K562 (cell line): ENCODE results near the gene POLD1. TPM values are rescaled to one million over a fixed set of nuclear protein-coding genes. Genes with fewer than 3 reads are reported as not detected.
A peak's percentile ranks its signal among the peaks of the same experiment; 100 is the strongest.

Source experiments
- ATAC-seq: fragments of 200-7000 bp; cut with Tn5 transposase; 3 replicates; pipeline ENCODE4 v1.9.1; 2020; ENCODE audit warnings: moderate library complexity
- BruUV-seq: library from RNA; stranded (reverse); fragments of 400-500 nt; replicated peaks from 2 replicates; lab custom pipeline; 2021; lab: Mats Ljungman, UMichigan
- CTCF ChIA-PET: fragments of 300-600 bp; formaldehyde crosslinking; extraction: SDS; loops from one replicate; lab custom pipeline; 2021; ENCODE audit warnings: low intra/inter-chr PET ratio; lab: Yijun Ruan, JAX
- POLR2A ChIA-PET: fragments of 300-600, 350-650 bp; sonication (Branson Sonifier 250); formaldehyde crosslinking; extraction: SDS; loops from one replicate; lab custom pipeline; 2021; ENCODE audit warnings: antibody characterized with exemption, inconsistent platforms; lab: Yijun Ruan, JAX
- DNase-seq, 4 experiments: peaks; one replicate each; pipeline versions ENCODE4 v3.0.0 to v3.0.0-alpha.2; 2011 to 2018; ENCODE audit warnings: low spot score in 3 of 4, mixed read lengths in 3 of 4; ENCODE audit errors: extremely low read depth in 1 of 4
- FAIRE-seq: peaks from 2 replicates; lab custom pipeline; 2011; peaks lifted over from hg19 to GRCh38; lab: Jason Lieb, UNC
- H2AFZ ChIP-seq: 2 replicates; pipeline ENCODE4 v1.6.0; 2011; ENCODE audit warnings: low read depth, low read length, control low read depth, inconsistent platforms
- H3K27ac ChIP-seq: fragments of 200-600 bp; 3 replicates; pipeline ENCODE4 v1.8.0; 2011; ENCODE audit warnings: low read depth, mild to moderate bottlenecking, control low read depth, inconsistent platforms, low read length, moderate library complexity, mixed read lengths; ENCODE audit errors: extremely low read depth
- H3K27me3 ChIP-seq, 2 experiments: fragments of 300-600 bp in 1 of 2; 2 replicates in 1 of 2; 3 replicates in 1 of 2; pipeline versions ENCODE4 v1.6.0 to v1.8.0; 2011; ENCODE audit warnings: inconsistent platforms in 2 of 2, low read length in 2 of 2, mild to moderate bottlenecking in 1 of 2, mixed read lengths in 1 of 2, moderate library complexity in 1 of 2; ENCODE audit not compliant: control insufficient read depth in 2 of 2, insufficient read depth in 2 of 2
- H3K36me3 ChIP-seq: fragments of 300-600 bp; 3 replicates; pipeline ENCODE4 v1.8.0; 2011; ENCODE audit warnings: mild to moderate bottlenecking, low read length, inconsistent platforms; ENCODE audit not compliant: control insufficient read depth, insufficient read depth
- H3K4me1 ChIP-seq, 2 experiments: fragments of 200-600 bp in 1 of 2; replicated peaks in 1 of 2; 2 replicates in 1 of 2; 3 replicates in 1 of 2; pipeline versions ENCODE4 v1.5.1 to v1.8.0; 2011; ENCODE audit warnings: inconsistent platforms in 2 of 2, low read length in 2 of 2, mild to moderate bottlenecking in 1 of 2, mixed read lengths in 1 of 2, moderate library complexity in 1 of 2; ENCODE audit not compliant: control insufficient read depth in 2 of 2, insufficient read depth in 2 of 2
- H3K4me2 ChIP-seq: 2 replicates; pipeline ENCODE4 v1.6.1; 2011; ENCODE audit warnings: low read length, control low read depth, inconsistent platforms, mixed read lengths; ENCODE audit not compliant: insufficient read depth
- H3K4me3 ChIP-seq: fragments of 200-600 bp; sonication (generic), shearing (Covaris generic); 2 replicates; pipeline ENCODE4 v1.5.1; 2016; ENCODE audit warnings: control low read depth, inconsistent platforms
- H3K79me2 ChIP-seq: fragments of 200-600 bp; 3 replicates; pipeline ENCODE4 v1.8.0; 2011; ENCODE audit warnings: low read length, inconsistent platforms; ENCODE audit not compliant: control insufficient read depth, insufficient read depth
- H3K9ac ChIP-seq, 2 experiments: 2 replicates each; pipeline versions ENCODE4 v1.6.0 to v1.6.1; 2011; ENCODE audit warnings: low read depth in 2 of 2, low read length in 2 of 2, control low read depth in 1 of 2, inconsistent platforms in 1 of 2, mild to moderate bottlenecking in 1 of 2, mixed read lengths in 1 of 2; ENCODE audit not compliant: insufficient read depth in 1 of 2
- H3K9me1 ChIP-seq: one replicate; pipeline ENCODE4 v1.6.0; 2011; ENCODE audit warnings: inconsistent platforms, mild to moderate bottlenecking, low read length, moderate library complexity; ENCODE audit not compliant: control insufficient read depth, insufficient read depth
- H3K9me3 ChIP-seq: replicated peaks from 2 replicates; pipeline ENCODE4 v1.5.1; 2011; ENCODE audit warnings: low read depth, low read length, inconsistent platforms; ENCODE audit not compliant: control insufficient read depth, insufficient read depth
- H4K20me1 ChIP-seq: replicated peaks from 2 replicates; pipeline ENCODE4 v1.6.1; 2011; ENCODE audit warnings: low read length, inconsistent platforms, mixed read lengths; ENCODE audit not compliant: control insufficient read depth, insufficient read depth
- ARID2 ChIP-seq: fragments of 450-650 bp; IDR thresholded peaks from 2 replicates; pipeline ENCODE4 v1.6.1; 2017; ENCODE audit warnings: antibody characterized with exemption, mild to moderate bottlenecking
- MAZ ChIP-seq, 2 experiments: fragments of 450-650 bp in 1 of 2; sonication (generic) in 1 of 2; formaldehyde crosslinking; IDR thresholded peaks in 1 of 2; conservative IDR thresholded peaks in 1 of 2; 2 replicates each; pipeline versions ENCODE4 v1.4.0 to v1.5.0; 2020; ENCODE audit warnings: mild to moderate bottlenecking in 1 of 2, missing genetic modification reagents in 1 of 2
- RBM25 ChIP-seq: fragments of 200-400 bp; formaldehyde crosslinking; IDR thresholded peaks from 2 replicates; pipeline ENCODE4 v1.6.1; 2018; ENCODE audit warnings: low read length, low read depth, moderate library complexity; ENCODE audit not compliant: severe bottlenecking
- SPI1 ChIP-seq: IDR thresholded peaks from 2 replicates; pipeline ENCODE4 v1.6.1; 2011; ENCODE audit warnings: low read depth, low read length, control low read depth, borderline replicate concordance
- USF1 ChIP-seq: sonication (generic); formaldehyde crosslinking; IDR thresholded peaks from 2 replicates; pipeline ENCODE4 v1.9.0; 2022; ENCODE audit warnings: mild to moderate bottlenecking, missing genetic modification reagents
- ZNF324 ChIP-seq: fragments of 250-450 bp; sonication (Bioruptor Pico); IDR thresholded peaks from 2 replicates; pipeline ENCODE4 v1.4.0; 2020; ENCODE audit warnings: mild to moderate bottlenecking
- WGBS: fragments of 100-300 bp; shearing (Covaris generic); methylation state at CpG from one replicate; pipeline ENCODE4 v1.1.6; 2016; ENCODE audit warnings: low coverage, mixed read lengths; ENCODE audit not compliant: insufficient coverage; ENCODE audit errors: missing lambda C conversion rate; 5-methylcytosine and 5-hydroxymethylcytosine counted together
- in situ Hi-C: fragments of 300-500 bp; cut with MboI; formaldehyde crosslinking; loops from 4 replicates; pipeline ENCODE4 v1.15.0; 2018; ENCODE audit warnings: inconsistent platforms, mixed read lengths
- intact Hi-C: fragments of 100-400 bp; cut with micrococcal nuclease; formaldehyde crosslinking; loops from 2 replicates; pipeline ENCODE4 v1.14.2; 2022
- polyA plus RNA-seq, 8 experiments: library from polyadenylated mRNA; depleted of rRNA in 4 of 8; stranded (reverse) in 5 of 8; unstranded in 3 of 8; fragments of >200 nt; fragmentation: Nextera tagmentation in 2 of 8; fragmentation: Illumina TruSeq in 1 of 8; extraction: Ambion mirVana in 2 of 8; extraction: Trizol in 1 of 8; gene quantifications; 2 replicates each; pipeline versions ENCODE4 v1.2.1 to v1.2.3, GENCODE V29; 2011 to 2014; ENCODE audit warnings: inconsistent platforms in 1 of 8, missing spikeins in 1 of 8
- total RNA-seq, 7 experiments: library from RNA; depleted of rRNA in 6 of 7; stranded (reverse); fragments of >200 nt in 6 of 7; fragmentation: Illumina TruSeq in 2 of 7; extraction: Trizol in 2 of 7; gene quantifications; 2 replicates each; pipeline versions ENCODE4 v1.2.1 to v1.2.3, GENCODE V29; 2011 to 2021; ENCODE audit warnings: low replicate concordance in 1 of 7

POLD1 gene
- total and polyA plus RNA-seq, 9 of the 15 experiments (the other 6 are each of a cell fraction or from before 2014, with no cell fraction given): 1.3 to 312 (median 47.8) TPM

DNA sequence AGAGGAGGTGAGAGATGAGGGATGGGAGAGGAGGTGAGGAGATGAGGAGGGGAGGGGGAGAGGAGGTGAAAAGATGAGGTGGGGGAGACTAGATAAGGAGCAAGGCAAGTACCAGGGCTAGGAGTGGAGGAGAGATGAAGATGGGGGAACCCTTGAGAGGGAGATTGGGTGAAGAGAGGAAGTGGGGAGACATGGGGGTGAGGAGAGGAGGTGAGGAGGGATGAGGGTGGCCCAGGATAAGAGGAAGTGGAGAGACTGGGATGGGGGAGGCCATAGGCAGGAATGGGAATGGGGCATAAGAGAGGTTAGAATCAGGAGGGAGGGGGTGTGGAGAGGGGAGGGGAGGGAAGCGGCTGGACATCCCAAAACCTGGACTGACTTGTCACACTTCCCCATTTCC lies 75.5 kb downstream of the POLD1 start:
- ATAC-seq: no peak
- H4K20me1 ChIP-seq: no peaks in the 10 kb centered on the region
- H3K4me1 ChIP-seq: peaks cover 4 to 23% of the 10 kb centered on the region in 2 experiments; a peak in 4 of 5 replicates
- no peaks in the 10 kb centered on the region for H3K9me1 ChIP-seq
- in situ Hi-C loops: loop anchor here (5.0 kb wide), 1 partner anchor 92 kb away; the partner anchor contains the start of gene NAPSA
- POLR2A ChIA-PET: no interaction called here
- no peak overlapping the region for H3K9ac ChIP-seq
- peaks cover 6 to 17% of the 10 kb centered on the region in 2 experiments; a peak in 4 of 5 replicates for H3K27me3 ChIP-seq
- H3K4me2 ChIP-seq: no peak overlapping the region
- DNase-seq: no peak
- WGBS: no CpG with 5 or more reads among the region's 1 CpG
- H3K27ac ChIP-seq: no peak overlapping the region
- CTCF ChIA-PET: interaction anchor here (0.9 kb wide), 1 partner anchor 102 kb away, joined by 5 read pairs; no protein-coding TSS in a partner anchor
- intact Hi-C loops: loop anchor here (2.0 kb wide), 1 partner anchor 45 kb away; no protein-coding TSS in a partner anchor
- no peak overlapping the region for H3K4me3 ChIP-seq
- no peaks in the 10 kb centered on the region for H3K9me3 ChIP-seq
- BruUV-seq: no TSS peak
- TF ChIP-seq SPI1: peak; percentile 59; the same call in 1 of the 2 replicates
- no peak for TF ChIP-seq ARID2
- TF ChIP-seq RBM25: no peak
- FAIRE-seq: no peak
- no peaks in the 10 kb centered on the region for H3K36me3 ChIP-seq
- H3K79me2 ChIP-seq: no peaks in the 10 kb centered on the region
- H2AFZ ChIP-seq: no peak overlapping the region

- Histone ChIP-seq H3K36me3 (no peaks in the 10 kb centered on the region), H3K9me1 (no peaks in the 10 kb centered on the region), H2AFZ (no peak overlapping the region), H3K79me2 (no peaks in the 10 kb centered on the region), H3K4me2 (no peak overlapping the region), H3K9ac (no peak overlapping the region), H3K4me1 (peaks cover 4 to 29% of the 10 kb centered on the region in 2 experiments; a peak in 4 of 5 replicates), H3K27me3 (peaks cover 6 to 17% of the 10 kb centered on the region in 2 experiments; a peak in 4 of 5 replicates), H3K4me3 (no peak overlapping the region), H3K27ac (no peak overlapping the region), H3K9me3 (no peaks in the 10 kb centered on the region), H4K20me1 (no peaks in the 10 kb centered on the region)
- FAIRE-seq (peak; percentile 11), DNase-seq (no peak), ATAC-seq (0 out of 3 replicates have a peak, but pooled peaks have one; percentile 16)
- in situ Hi-C loops: loop anchor here (5.0 kb wide), 1 partner anchor 93 kb away; the partner anchor contains the start of gene NAPSA
- ChIA-PET POLR2A (interaction anchor here (0.8 to 1.3 kb wide), 2 partner anchors 19 to 94 kb away, joined by 3 to 4 read pairs; no protein-coding TSS in a partner anchor), CTCF (interaction anchor here (0.7 to 1.0 kb wide), 3 partner anchors 103 to 313 kb away, joined by 3 to 5 read pairs (median 5); no protein-coding TSS in a partner anchor)
- WGBS: 9% methylated on average over 13 of the region's 13 CpGs
- intact Hi-C loops: loop anchor here (2.0 kb wide), 1 partner anchor 45 kb away; no protein-coding TSS in a partner anchor
- BruUV-seq: no TSS peak
- no peak for TF ChIP-seq MAZ (CRISPR knock-in tag; conservative IDR thresholded peaks at IDR 0.05 in 1 of 2, IDR thresholded peaks at IDR 0.05 in 1 of 2)
- TF ChIP-seq USF1 (CRISPR knock-in tag): 0 out of 2 replicates have a peak, but pooled peaks have one; percentile 37
- no peak for TF ChIP-seq ZNF324 (CRISPR knock-in tag)
These were observed 76.1 kb downstream of the POLD1 start for GRCh38 chr19:50460161-50460765.
